HEK293 (cell line): ENCODE results near the gene AKR1C8.

Experiments
- MEIS1 ChIP-seq: sonication (generic); formaldehyde crosslinking; IDR thresholded peaks from 2 replicates; pipeline ENCODE4 v1.8.1; 2022; ENCODE audit warnings: missing genetic modification reagents, mild to moderate bottlenecking, borderline replicate concordance
- ZNF302 ChIP-seq: fragments of 450-650 bp; formaldehyde crosslinking; IDR thresholded peaks from 2 replicates; pipeline ENCODE4 v1.5.1; 2016; ENCODE audit warnings: missing biosample characterization, missing genetic modification characterization, low read depth
- ZNF48 ChIP-seq: fragments of 450-650 bp; formaldehyde crosslinking; IDR thresholded peaks from 2 replicates; pipeline ENCODE4 v1.5.1; 2016; ENCODE audit warnings: missing biosample characterization, missing genetic modification characterization
- TF ChIP-seq, protein P1 (sequence below): fragments of 450-650 bp; formaldehyde crosslinking; IDR thresholded peaks from 2 replicates; pipeline ENCODE4 v1.5.1; 2016; ENCODE audit warnings: missing biosample characterization, missing genetic modification characterization

DNA sequence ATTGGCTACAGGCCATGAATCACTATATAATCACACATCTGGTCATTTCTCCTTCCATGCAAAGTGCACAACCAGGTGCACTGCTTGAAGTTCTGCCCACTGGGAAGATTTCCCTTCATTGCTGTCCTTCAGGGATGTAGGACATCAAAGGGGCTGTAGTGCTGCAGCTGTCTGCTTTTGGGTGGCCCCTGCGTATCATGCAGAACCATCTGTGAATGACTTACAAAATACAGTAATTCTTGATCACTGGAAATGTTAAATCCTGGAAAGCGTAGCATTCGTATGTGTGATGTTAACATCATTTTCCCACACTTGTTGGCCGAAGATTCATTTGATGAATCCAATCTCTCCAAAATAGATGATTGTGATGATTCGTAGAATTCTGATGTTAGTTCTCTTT lies 68.3 kb downstream of the AKR1C8 start:
- no peak for TF ChIP-seq MEIS1 (CRISPR knock-in tag)
- TF ChIP-seq, protein P1, sequence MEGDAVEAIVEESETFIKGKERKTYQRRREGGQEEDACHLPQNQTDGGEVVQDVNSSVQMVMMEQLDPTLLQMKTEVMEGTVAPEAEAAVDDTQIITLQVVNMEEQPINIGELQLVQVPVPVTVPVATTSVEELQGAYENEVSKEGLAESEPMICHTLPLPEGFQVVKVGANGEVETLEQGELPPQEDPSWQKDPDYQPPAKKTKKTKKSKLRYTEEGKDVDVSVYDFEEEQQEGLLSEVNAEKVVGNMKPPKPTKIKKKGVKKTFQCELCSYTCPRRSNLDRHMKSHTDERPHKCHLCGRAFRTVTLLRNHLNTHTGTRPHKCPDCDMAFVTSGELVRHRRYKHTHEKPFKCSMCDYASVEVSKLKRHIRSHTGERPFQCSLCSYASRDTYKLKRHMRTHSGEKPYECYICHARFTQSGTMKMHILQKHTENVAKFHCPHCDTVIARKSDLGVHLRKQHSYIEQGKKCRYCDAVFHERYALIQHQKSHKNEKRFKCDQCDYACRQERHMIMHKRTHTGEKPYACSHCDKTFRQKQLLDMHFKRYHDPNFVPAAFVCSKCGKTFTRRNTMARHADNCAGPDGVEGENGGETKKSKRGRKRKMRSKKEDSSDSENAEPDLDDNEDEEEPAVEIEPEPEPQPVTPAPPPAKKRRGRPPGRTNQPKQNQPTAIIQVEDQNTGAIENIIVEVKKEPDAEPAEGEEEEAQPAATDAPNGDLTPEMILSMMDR: no peak
- TF ChIP-seq ZNF48 (tag by site-specific recombination): no peak
- no peak for TF ChIP-seq ZNF302
